Immature natural killer cell (primary cell): ENCODE data around the gene KICS2. TPM values are rescaled to one million over a fixed set of nuclear protein-coding genes. Genes with fewer than 3 reads are reported as not detected.

ENCODE experiments used
- DNase-seq, 3 donors: peaks; one replicate each; pipeline ENCODE4 v3.0.0; 2022; ENCODE audit warnings: mixed read lengths in 1 of 3
- H3K27ac Mint-ChIP-seq, 6 donors: one replicate each; pipeline ENCODE4 v1.8.0; 2020; ENCODE audit warnings: mixed read lengths in 6 of 6, mild to moderate bottlenecking in 5 of 6, inconsistent platforms in 4 of 6, moderate library complexity in 3 of 6
- H3K27me3 Mint-ChIP-seq, 3 donors: one replicate each; pipeline ENCODE4 v1.8.0; 2020 to 2021; ENCODE audit warnings: low read depth in 3 of 3, mild to moderate bottlenecking in 3 of 3, mixed read lengths in 3 of 3, moderate library complexity in 3 of 3, inconsistent platforms in 1 of 3
- H3K36me3 Mint-ChIP-seq, 3 donors: one replicate each; pipeline ENCODE4 v1.8.0; 2020; ENCODE audit warnings: mixed read lengths in 3 of 3, inconsistent platforms in 2 of 3, mild to moderate bottlenecking in 2 of 3
- H3K4me1 Mint-ChIP-seq, 2 donors: one replicate each; pipeline ENCODE4 v1.8.0; 2020; ENCODE audit warnings: inconsistent platforms in 2 of 2, mild to moderate bottlenecking in 2 of 2, mixed read lengths in 2 of 2, moderate library complexity in 1 of 2
- H3K4me3 Mint-ChIP-seq, 5 donors: one replicate each; pipeline ENCODE4 v1.8.0; 2020; ENCODE audit warnings: mild to moderate bottlenecking in 5 of 5, mixed read lengths in 5 of 5, inconsistent platforms in 3 of 5, moderate library complexity in 3 of 5
- H3K9me3 Mint-ChIP-seq, 6 donors: one replicate each; pipeline ENCODE4 v1.8.0; 2020; ENCODE audit warnings: mild to moderate bottlenecking in 6 of 6, mixed read lengths in 6 of 6, inconsistent platforms in 4 of 6, moderate library complexity in 3 of 6
- polyA plus RNA-seq, 3 donors: library from polyadenylated mRNA; unstranded; fragments of 300-500 nt; fragmentation: Illumina TruSeq; gene quantifications; one replicate each; pipeline ENCODE4 v1.2.3, GENCODE V29; 2021

Gene KICS2
- polyA plus RNA-seq: 10 to 100 TPM in 1 of 3 donors, 1 to 10 TPM in 2; 4.4 to 11.3 (median 6.4) TPM

DNA sequence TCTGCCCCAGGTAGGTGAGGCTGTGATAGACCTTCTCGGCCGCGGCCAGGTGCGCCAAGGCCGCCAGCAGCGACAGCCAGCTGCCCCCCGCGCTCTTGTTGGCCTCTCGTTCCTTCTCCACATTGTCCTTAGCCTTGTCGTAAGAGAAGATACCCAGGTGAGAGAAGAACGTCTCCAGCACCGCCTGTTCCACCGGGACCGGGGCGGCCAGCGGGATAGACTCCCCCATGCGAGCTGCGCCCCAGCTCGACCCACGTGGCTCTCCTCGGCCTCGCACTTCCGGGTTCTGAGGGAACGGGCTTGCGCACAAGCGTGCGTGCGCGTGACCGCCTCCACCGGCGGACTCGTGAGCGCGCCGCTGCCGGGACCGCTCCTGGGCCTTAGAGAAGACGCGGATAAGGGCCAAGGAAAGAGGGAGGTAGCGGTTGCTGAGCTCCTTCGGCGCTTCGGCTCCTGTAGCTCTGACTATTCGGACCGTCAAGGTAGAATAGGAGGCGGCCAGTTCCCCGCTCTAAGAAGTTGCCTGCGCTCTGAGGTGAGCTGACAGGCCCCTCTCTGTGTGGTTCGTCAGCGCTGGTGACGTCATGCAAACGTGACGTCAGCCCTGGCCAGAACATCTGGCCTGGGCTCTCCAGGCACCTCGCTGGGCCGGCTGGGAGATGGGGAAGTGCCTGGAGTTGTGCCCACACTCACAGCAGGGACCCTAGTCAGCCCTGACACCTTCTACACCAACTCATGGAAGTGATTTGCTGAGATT lies at the start of gene KICS2:
TSS of gene KICS2 (minus strand) at position 288 of the 757 bp plus-strand sequence. CDS start at position 229, 59 bp downstream.
- Mint-ChIP-seq H3K27me3 (peaks cover 5 to 20% (median 9%) of the 10 kb centered on the region in 3 donors), H3K27ac (peak within 1 kb of the TSS; percentile 86 to 99 (median 98)), H3K9me3 (no peaks in the 10 kb centered on the region), H3K4me1 (peaks cover 24 to 48% of the 10 kb centered on the region in 2 donors), H3K4me3 (peak within 1 kb of the TSS; percentile 92 to 99 (median 97)), H3K36me3 (no peaks in the 10 kb centered on the region)
- DNase-seq: peak; percentile 92 to 95 (median 93)

- peaks cover 0 to 9% of the 10 kb centered on the region in 2 donors for H3K4me1 Mint-ChIP-seq
- H3K9me3 Mint-ChIP-seq: no peaks in the 10 kb centered on the region
- no peak for DNase-seq
- H3K36me3 Mint-ChIP-seq: no peaks in the 10 kb centered on the region
- H3K4me3 Mint-ChIP-seq: no peak overlapping the region
- H3K27ac Mint-ChIP-seq: no peak overlapping the region
- H3K27me3 Mint-ChIP-seq: peaks cover 0 to 5% (median 0%) of the 10 kb centered on the region in 3 donors
These were observed 48.3 kb upstream of the KICS2 start for GRCh38 chr12:64270411-64270810.

DNA sequence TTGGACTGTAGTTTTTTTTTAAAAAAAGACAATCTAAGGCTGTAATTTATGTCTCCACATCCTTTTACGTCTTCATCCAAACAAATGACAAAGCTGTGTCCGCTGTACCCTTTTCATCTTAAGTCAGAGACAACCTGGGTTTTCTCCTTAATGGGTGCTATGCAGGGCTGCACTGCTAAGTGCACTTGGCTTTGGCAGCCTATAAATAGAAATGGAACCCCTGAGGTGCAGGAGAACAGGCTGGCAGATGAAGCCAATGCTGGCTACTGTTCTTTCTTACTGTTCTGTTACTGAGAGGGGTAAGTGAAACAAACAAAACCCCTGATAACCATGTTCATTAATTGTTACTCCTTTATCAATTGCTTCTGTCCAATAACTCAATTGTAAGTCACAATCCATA lies 47.1 kb upstream of the KICS2 start:
- no peak for DNase-seq
- Mint-ChIP-seq H3K4me1 (peaks cover 0 to 9% of the 10 kb centered on the region in 2 donors), H3K9me3 (no peaks in the 10 kb centered on the region), H3K36me3 (no peaks in the 10 kb centered on the region), H3K27ac (no peak overlapping the region), H3K4me3 (no peak overlapping the region), H3K27me3 (peaks cover 0 to 5% (median 0%) of the 10 kb centered on the region in 3 donors)

DNA sequence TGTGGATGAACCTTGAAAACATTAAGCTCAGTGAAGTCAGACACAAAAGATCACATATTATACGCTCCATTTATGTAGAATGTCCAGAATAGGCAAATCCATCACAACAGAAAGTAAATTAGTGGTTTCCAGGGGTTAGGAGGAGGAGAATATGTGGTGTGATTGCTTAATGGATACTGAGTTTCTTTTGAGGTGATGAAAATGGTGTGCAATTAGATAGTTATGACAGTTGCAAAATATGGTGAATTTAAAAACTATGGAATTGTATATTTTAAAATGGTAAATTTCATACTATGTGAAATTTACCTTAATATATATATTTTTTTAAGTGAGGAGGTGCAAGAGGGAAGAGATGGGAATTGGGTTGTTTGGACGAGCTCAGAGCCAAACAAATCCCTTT lies 46.3 kb upstream of the KICS2 start:
- Mint-ChIP-seq H3K4me1 (peaks cover 0 to 9% of the 10 kb centered on the region in 2 donors), H3K4me3 (no peak overlapping the region), H3K9me3 (no peaks in the 10 kb centered on the region), H3K36me3 (no peaks in the 10 kb centered on the region), H3K27me3 (peaks cover 0 to 5% (median 0%) of the 10 kb centered on the region in 3 donors), H3K27ac (no peak overlapping the region)
- DNase-seq: no peak

- DNase-seq: no peak
- peaks cover 0 to 5% (median 2%) of the 10 kb centered on the region in 3 donors for H3K27me3 Mint-ChIP-seq
- no peaks in the 10 kb centered on the region for H3K36me3 Mint-ChIP-seq
- no peak overlapping the region for H3K27ac Mint-ChIP-seq
- H3K4me1 Mint-ChIP-seq: peaks cover 0 to 9% of the 10 kb centered on the region in 2 donors
- no peaks in the 10 kb centered on the region for H3K9me3 Mint-ChIP-seq
- H3K4me3 Mint-ChIP-seq: no peak overlapping the region
These were observed 43.7 kb upstream of the KICS2 start for GRCh38 chr12:64265839-64266238.

GRCh38 chr12:64261813-64262212 lies 39.7 kb upstream of the KICS2 start:
- Mint-ChIP-seq H3K9me3 (no peaks in the 10 kb centered on the region), H3K27ac (no peak overlapping the region), H3K4me3 (no peak overlapping the region), H3K27me3 (peaks cover 0 to 4% (median 0%) of the 10 kb centered on the region in 3 donors), H3K36me3 (no peaks in the 10 kb centered on the region), H3K4me1 (peaks cover 0 to 9% of the 10 kb centered on the region in 2 donors)
- no peak for DNase-seq

- Mint-ChIP-seq H3K36me3 (no peaks in the 10 kb centered on the region), H3K9me3 (no peaks in the 10 kb centered on the region), H3K4me3 (no peak overlapping the region), H3K27ac (no peak overlapping the region), H3K27me3 (peaks cover 0 to 4% (median 0%) of the 10 kb centered on the region in 3 donors), H3K4me1 (peaks cover 11 to 13% of the 10 kb centered on the region in 2 donors)
- DNase-seq: no peak
These were observed 36.5 kb upstream of the KICS2 start for GRCh38 chr12:64258576-64258975.

GRCh38 chr12:64256166-64256800 lies 34.2 kb upstream of the KICS2 start:
- Mint-ChIP-seq H3K27ac (peak overlapping the region in 1 of 6 donors; percentile 21), H3K36me3 (no peaks in the 10 kb centered on the region), H3K4me1 (peaks cover 11 to 13% of the 10 kb centered on the region in 2 donors), H3K9me3 (no peaks in the 10 kb centered on the region), H3K27me3 (peaks cover 0 to 2% (median 0%) of the 10 kb centered on the region in 3 donors), H3K4me3 (no peak overlapping the region)
- peak; percentile 14 to 48 (median 25) for DNase-seq

- H3K4me3 Mint-ChIP-seq: no peak overlapping the region
- no peak overlapping the region for H3K27ac Mint-ChIP-seq
- DNase-seq: no peak
- no peaks in the 10 kb centered on the region for H3K9me3 Mint-ChIP-seq
- H3K27me3 Mint-ChIP-seq: no peaks in the 10 kb centered on the region
- H3K4me1 Mint-ChIP-seq: peaks cover 11 to 13% of the 10 kb centered on the region in 2 donors
- H3K36me3 Mint-ChIP-seq: no peaks in the 10 kb centered on the region
These were observed 33.2 kb upstream of the KICS2 start for GRCh38 chr12:64255249-64255648.

- DNase-seq: no peak
- Mint-ChIP-seq H3K4me1 (peaks cover 11 to 13% of the 10 kb centered on the region in 2 donors), H3K4me3 (no peak overlapping the region), H3K9me3 (no peaks in the 10 kb centered on the region), H3K27me3 (peaks cover 0 to 1% (median 0%) of the 10 kb centered on the region in 3 donors), H3K36me3 (no peaks in the 10 kb centered on the region), H3K27ac (no peak overlapping the region)
These were observed 31.3 kb upstream of the KICS2 start for GRCh38 chr12:64253356-64253755.

GRCh38 chr12:64252681-64253080 lies 30.6 kb upstream of the KICS2 start:
- Mint-ChIP-seq H3K4me1 (peaks cover 11 to 13% of the 10 kb centered on the region in 2 donors), H3K9me3 (no peaks in the 10 kb centered on the region), H3K36me3 (no peaks in the 10 kb centered on the region), H3K4me3 (no peak overlapping the region), H3K27me3 (peaks cover 0 to 2% (median 1%) of the 10 kb centered on the region in 3 donors), H3K27ac (no peak overlapping the region)
- DNase-seq: no peak

GRCh38 chr12:64243809-64244208 lies 21.7 kb upstream of the KICS2 start:
- DNase-seq: no peak
- Mint-ChIP-seq H3K4me3 (no peak overlapping the region), H3K36me3 (peaks cover 0 to 3% (median 0%) of the 10 kb centered on the region in 3 donors), H3K27me3 (peaks cover 0 to 9% (median 3%) of the 10 kb centered on the region in 3 donors), H3K9me3 (no peaks in the 10 kb centered on the region), H3K4me1 (no peaks in the 10 kb centered on the region), H3K27ac (no peak overlapping the region)

DNA sequence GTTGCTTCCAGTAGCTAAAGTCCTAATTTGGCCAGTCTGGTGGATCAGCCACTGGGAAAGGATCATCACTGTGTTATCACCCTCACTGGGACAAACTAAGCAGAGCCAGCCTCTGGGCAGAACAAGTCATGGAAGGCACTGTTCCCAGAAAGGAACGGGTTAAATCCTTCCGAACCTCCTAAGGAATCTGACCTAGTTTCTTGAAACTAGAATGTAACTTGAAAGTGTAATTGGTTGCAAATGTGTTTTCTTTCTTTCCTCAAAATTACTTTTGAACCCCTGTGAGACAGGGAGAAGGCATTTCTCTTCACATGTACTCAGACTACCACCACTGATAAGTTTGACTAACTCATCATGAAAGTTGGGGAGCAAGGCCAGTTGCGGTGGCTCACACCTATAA lies 18.7 kb upstream of the KICS2 start:
- Mint-ChIP-seq H3K27me3 (peaks cover 4 to 10% (median 4%) of the 10 kb centered on the region in 3 donors), H3K4me1 (no peaks in the 10 kb centered on the region), H3K9me3 (no peaks in the 10 kb centered on the region), H3K36me3 (peaks cover 0 to 3% (median 0%) of the 10 kb centered on the region in 3 donors), H3K4me3 (no peak overlapping the region), H3K27ac (no peak overlapping the region)
- DNase-seq: no peak

DNA sequence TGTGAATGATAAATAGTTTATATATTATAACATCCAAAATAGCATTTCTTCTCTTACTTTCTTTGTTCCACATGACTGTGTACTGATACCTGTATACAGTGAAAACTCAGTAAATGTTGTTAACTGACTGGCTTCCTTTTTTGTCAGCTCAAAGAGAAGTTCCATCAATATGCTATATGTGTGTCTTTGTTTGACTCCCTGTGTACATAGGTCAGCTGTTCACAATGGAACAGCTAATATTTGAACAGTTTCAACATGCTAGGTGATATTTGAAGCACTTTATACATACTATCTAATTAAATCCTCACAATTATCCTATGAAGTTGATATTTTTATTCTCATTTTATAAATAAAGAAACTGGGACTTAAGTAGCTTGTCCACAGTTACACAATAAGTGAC lies 15.3 kb upstream of the KICS2 start:
- Mint-ChIP-seq H3K4me3 (no peak overlapping the region), H3K27ac (no peak overlapping the region), H3K36me3 (peaks cover 0 to 2% (median 0%) of the 10 kb centered on the region in 3 donors), H3K9me3 (no peaks in the 10 kb centered on the region), H3K4me1 (no peaks in the 10 kb centered on the region), H3K27me3 (peaks cover 5 to 6% (median 6%) of the 10 kb centered on the region in 3 donors)
- DNase-seq: no peak
